ENCODE measurements around the gene BABAM2. TPM values are rescaled to one million over a fixed set of nuclear protein-coding genes. Genes with fewer than 3 reads are reported as not detected.

The BABAM2 gene
- total RNA-seq, 2 donors from 2014 or later: 36.4 to 40.9 TPM

DNA sequence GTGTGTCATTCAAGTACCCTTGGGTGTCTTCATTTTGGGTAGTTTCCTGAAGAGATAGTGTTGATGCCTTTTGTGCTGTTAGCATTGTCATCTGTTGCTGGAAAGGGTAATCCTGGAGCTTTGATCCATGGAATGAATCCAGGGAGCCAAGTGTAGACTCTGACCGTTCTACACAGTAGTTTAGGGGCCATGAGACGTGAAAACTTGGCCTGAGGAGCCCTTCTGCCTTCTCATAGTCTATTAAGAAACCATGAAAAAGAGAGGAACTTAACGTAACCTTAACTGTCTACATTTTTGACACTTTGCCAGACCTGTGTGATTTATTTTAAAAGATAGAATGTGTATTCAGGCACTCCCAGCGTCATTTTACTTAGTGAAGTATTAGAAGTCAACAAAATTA, 194.0 kb downstream of the BABAM2 start:
- Histone ChIP-seq H3K9ac (ENCODE audit: extremely low read depth, low read length, poor library complexity, severe bottlenecking) (no peak overlapping the region), H3K9me3 (ENCODE audit: control insufficient read depth, low read length) (no peaks in the 10 kb centered on the region), H3K27ac (ENCODE audit: low read depth, low read length) (no peak overlapping the region), H3K27me3 (ENCODE audit: control insufficient read depth, insufficient read depth, low read length, poor library complexity, severe bottlenecking) (no peaks in the 10 kb centered on the region), H3K4me3 (ENCODE audit: low read length) (no peak overlapping the region), H3K36me3 (ENCODE audit: control insufficient read depth, insufficient read depth, low read length) (no peaks in the 10 kb centered on the region), H3K4me1 (ENCODE audit: control insufficient read depth, insufficient read depth, low read length) (no peaks in the 10 kb centered on the region)
- H3K27me3 Mint-ChIP-seq (ENCODE audit: insufficient read depth): no peaks in the 10 kb centered on the region
- H3K36me3 Mint-ChIP-seq (ENCODE audit: low read depth): no peaks in the 10 kb centered on the region
- 88 to 93% methylated on average over 3 of the region's 4 CpGs for WGBS, 2 experiments (ENCODE audit: insufficient coverage in 1 of 2, insufficient read length in 1 of 2)
- no peak overlapping the region for H3K27ac Mint-ChIP-seq
- TF ChIP-seq, protein P1, sequence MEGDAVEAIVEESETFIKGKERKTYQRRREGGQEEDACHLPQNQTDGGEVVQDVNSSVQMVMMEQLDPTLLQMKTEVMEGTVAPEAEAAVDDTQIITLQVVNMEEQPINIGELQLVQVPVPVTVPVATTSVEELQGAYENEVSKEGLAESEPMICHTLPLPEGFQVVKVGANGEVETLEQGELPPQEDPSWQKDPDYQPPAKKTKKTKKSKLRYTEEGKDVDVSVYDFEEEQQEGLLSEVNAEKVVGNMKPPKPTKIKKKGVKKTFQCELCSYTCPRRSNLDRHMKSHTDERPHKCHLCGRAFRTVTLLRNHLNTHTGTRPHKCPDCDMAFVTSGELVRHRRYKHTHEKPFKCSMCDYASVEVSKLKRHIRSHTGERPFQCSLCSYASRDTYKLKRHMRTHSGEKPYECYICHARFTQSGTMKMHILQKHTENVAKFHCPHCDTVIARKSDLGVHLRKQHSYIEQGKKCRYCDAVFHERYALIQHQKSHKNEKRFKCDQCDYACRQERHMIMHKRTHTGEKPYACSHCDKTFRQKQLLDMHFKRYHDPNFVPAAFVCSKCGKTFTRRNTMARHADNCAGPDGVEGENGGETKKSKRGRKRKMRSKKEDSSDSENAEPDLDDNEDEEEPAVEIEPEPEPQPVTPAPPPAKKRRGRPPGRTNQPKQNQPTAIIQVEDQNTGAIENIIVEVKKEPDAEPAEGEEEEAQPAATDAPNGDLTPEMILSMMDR (conservative IDR thresholded peaks at IDR 0.05): no peak
- no peak overlapping the region for H3K4me3 Mint-ChIP-seq
- no peaks in the 10 kb centered on the region for H3K4me1 Mint-ChIP-seq
- DNase-seq: no peak
- H3K9me3 Mint-ChIP-seq: no peaks in the 10 kb centered on the region

GRCh38 chr2:28085201-28085600, 194.7 kb downstream of the BABAM2 start:
- DNase-seq: no peak
- Mint-ChIP-seq H3K27me3 (ENCODE audit: insufficient read depth) (no peaks in the 10 kb centered on the region), H3K4me1 (no peaks in the 10 kb centered on the region), H3K9me3 (no peaks in the 10 kb centered on the region), H3K36me3 (ENCODE audit: low read depth) (no peaks in the 10 kb centered on the region), H3K4me3 (no peak overlapping the region), H3K27ac (no peak overlapping the region)
- H3K27ac ChIP-seq (ENCODE audit: low read depth, low read length): no peak overlapping the region
- no peaks in the 10 kb centered on the region for H3K9me3 ChIP-seq (ENCODE audit: control insufficient read depth, low read length)
- TF ChIP-seq, protein P1 (conservative IDR thresholded peaks at IDR 0.05): no peak
- H3K9ac ChIP-seq (ENCODE audit: extremely low read depth, low read length, poor library complexity, severe bottlenecking): no peak overlapping the region
- H3K4me1 ChIP-seq (ENCODE audit: control insufficient read depth, insufficient read depth, low read length): no peaks in the 10 kb centered on the region
- WGBS, 2 experiments (ENCODE audit: insufficient coverage in 1 of 2, insufficient read length in 1 of 2): 100% methylated on average over 2 of the region's 2 CpGs; no CpG with 5 or more reads in 1 of the 2 experiments
- H3K4me3 ChIP-seq (ENCODE audit: low read length): no peak overlapping the region
- no peaks in the 10 kb centered on the region for H3K36me3 ChIP-seq (ENCODE audit: control insufficient read depth, insufficient read depth, low read length)
- H3K27me3 ChIP-seq (ENCODE audit: control insufficient read depth, insufficient read depth, low read length, poor library complexity, severe bottlenecking): no peaks in the 10 kb centered on the region

GRCh38 chr2:28086611-28087010, 196.1 kb downstream of the BABAM2 start:
- H3K4me1 Mint-ChIP-seq: no peaks in the 10 kb centered on the region
- Histone ChIP-seq H3K4me1 (ENCODE audit: control insufficient read depth, insufficient read depth, low read length) (no peaks in the 10 kb centered on the region), H3K27me3 (ENCODE audit: control insufficient read depth, insufficient read depth, low read length, poor library complexity, severe bottlenecking) (no peaks in the 10 kb centered on the region), H3K4me3 (ENCODE audit: low read length) (no peak overlapping the region), H3K9me3 (ENCODE audit: control insufficient read depth, low read length) (no peaks in the 10 kb centered on the region), H3K36me3 (ENCODE audit: control insufficient read depth, insufficient read depth, low read length) (no peaks in the 10 kb centered on the region), H3K27ac (ENCODE audit: low read depth, low read length) (no peak overlapping the region), H3K9ac (ENCODE audit: extremely low read depth, low read length, poor library complexity, severe bottlenecking) (no peak overlapping the region)
- H3K36me3 Mint-ChIP-seq (ENCODE audit: low read depth): no peaks in the 10 kb centered on the region
- DNase-seq: no peak
- H3K9me3 Mint-ChIP-seq: no peaks in the 10 kb centered on the region
- H3K4me3 Mint-ChIP-seq: no peak overlapping the region
- 93 to 100% methylated on average over 2 to 3 of the region's 3 CpGs for WGBS, 2 experiments (ENCODE audit: insufficient coverage in 1 of 2, insufficient read length in 1 of 2)
- H3K27me3 Mint-ChIP-seq (ENCODE audit: insufficient read depth): no peaks in the 10 kb centered on the region
- TF ChIP-seq, protein P1 (conservative IDR thresholded peaks at IDR 0.05): no peak
- H3K27ac Mint-ChIP-seq: no peak overlapping the region

Measured in endodermal cell (in vitro differentiated cells).